Ecto neural progenitor cell (in vitro differentiated cells): ENCODE data around the gene STX8.
A peak's percentile ranks its signal among the peaks of the same experiment; 100 is the strongest.

Experiments used
- DNase-seq: peaks from one replicate; pipeline ENCODE4 v3.0.0-alpha.2; 2018; ENCODE audit warnings: low spot score

The STX8 gene

GRCh38 chr17:9436630-9437029 lies 139.0 kb downstream of the STX8 start:
- DNase-seq = no peak

GRCh38 chr17:9435165-9435564 lies 140.5 kb downstream of the STX8 start:
- no peak for DNase-seq

- DNase-seq = no peak
Measured at GRCh38 chr17:9434642-9435057, 141.0 kb downstream of the STX8 start.

GRCh38 chr17:9432934-9433421 lies 142.6 kb downstream of the STX8 start:
- DNase-seq = no peak

- no peak for DNase-seq
Measured at GRCh38 chr17:9432134-9432885, 143.3 kb downstream of the STX8 start.

GRCh38 chr17:9431620-9432019 lies 144.0 kb downstream of the STX8 start:
- DNase-seq = no peak

GRCh38 chr17:9427465-9428315 lies 147.9 kb downstream of the STX8 start:
- no peak for DNase-seq

GRCh38 chr17:9424071-9424640 lies 151.5 kb downstream of the STX8 start:
- peak; percentile 58 for DNase-seq

- DNase-seq = no peak
Measured at GRCh38 chr17:9421525-9421924, 154.1 kb downstream of the STX8 start.

GRCh38 chr17:9419932-9420453 lies 155.6 kb downstream of the STX8 start:
- DNase-seq = no peak

- DNase-seq = no peak
Measured at GRCh38 chr17:9414471-9414870, 161.1 kb downstream of the STX8 start.

GRCh38 chr17:9410737-9411136 lies 164.9 kb downstream of the STX8 start:
- DNase-seq = no peak

GRCh38 chr17:9410301-9410700 lies 165.3 kb downstream of the STX8 start:
- DNase-seq = no peak

GRCh38 chr17:9409878-9410277 lies 165.7 kb downstream of the STX8 start:
- no peak for DNase-seq

GRCh38 chr17:9408868-9409829 lies 166.5 kb downstream of the STX8 start:
- DNase-seq = no peak

GRCh38 chr17:9408381-9408780 lies 167.2 kb downstream of the STX8 start:
- no peak for DNase-seq

- DNase-seq = no peak
Measured at GRCh38 chr17:9406046-9406606, 169.5 kb downstream of the STX8 start.

GRCh38 chr17:9403257-9403656 lies 172.4 kb downstream of the STX8 start:
- DNase-seq = no peak

GRCh38 chr17:9402590-9403199 lies 172.9 kb downstream of the STX8 start:
- DNase-seq = peak; percentile 54

- no peak for DNase-seq
Measured at GRCh38 chr17:9401434-9401833, 174.2 kb downstream of the STX8 start.

GRCh38 chr17:9389111-9389527 lies 186.5 kb downstream of the STX8 start:
- DNase-seq = no peak
